ENCODE results near the gene TAS2R38.
A peak's percentile ranks its signal among the peaks of the same experiment; 100 is the strongest.
"Not testable (repeated sequence)": the region's sequence is repeated elsewhere in the genome, so short reads cannot be mapped to it uniquely, and the experiment has no call there.

Gene TAS2R38

GRCh38 chr7:141993354-141993753 is 19.8 kb upstream of the TAS2R38 start:
- no peak for DNase-seq (ENCODE audit: insufficient read length)
- FAIRE-seq = no peak
- TF ChIP-seq POLR2AphosphoS5 (IDR thresholded peaks at IDR 0.05; ENCODE audit: low read depth, low read length) (no peak), POLR2A (IDR thresholded peaks at IDR 0.05; ENCODE audit: low read depth, low read length) (no peak), TAF1 (IDR thresholded peaks at IDR 0.05; ENCODE audit: borderline replicate concordance, low read depth, low read length) (no peak)

- no peak for DNase-seq (ENCODE audit: insufficient read length)
- no peak for TF ChIP-seq TAF1 (IDR thresholded peaks at IDR 0.05; ENCODE audit: borderline replicate concordance, low read depth, low read length)
- TF ChIP-seq POLR2A (IDR thresholded peaks at IDR 0.05; ENCODE audit: low read depth, low read length) = no peak
- TF ChIP-seq POLR2AphosphoS5 (IDR thresholded peaks at IDR 0.05; ENCODE audit: low read depth, low read length) = no peak
- FAIRE-seq = no peak
Observed at GRCh38 chr7:141992688-141993087, 19.1 kb upstream of the TAS2R38 start.

GRCh38 chr7:141992156-141992555 is 18.6 kb upstream of the TAS2R38 start:
- TF ChIP-seq POLR2AphosphoS5 (IDR thresholded peaks at IDR 0.05; ENCODE audit: low read depth, low read length) = no peak
- FAIRE-seq = no peak
- no peak for DNase-seq (ENCODE audit: insufficient read length)

GRCh38 chr7:141991140-141991539 is 17.6 kb upstream of the TAS2R38 start:
- TF ChIP-seq TAF1 (IDR thresholded peaks at IDR 0.05; ENCODE audit: borderline replicate concordance, low read depth, low read length) (no peak), POLR2AphosphoS5 (IDR thresholded peaks at IDR 0.05; ENCODE audit: low read depth, low read length) (no peak), POLR2A (IDR thresholded peaks at IDR 0.05; ENCODE audit: low read depth, low read length) (no peak)
- DNase-seq (ENCODE audit: insufficient read length) (no peak), FAIRE-seq (no peak)

GRCh38 chr7:141990011-141990725 is 16.6 kb upstream of the TAS2R38 start:
- no peak for FAIRE-seq
- TF ChIP-seq POLR2AphosphoS5 (IDR thresholded peaks at IDR 0.05; ENCODE audit: low read depth, low read length) (no peak), TAF1 (IDR thresholded peaks at IDR 0.05; ENCODE audit: borderline replicate concordance, low read depth, low read length) (no peak), POLR2A (IDR thresholded peaks at IDR 0.05; ENCODE audit: low read depth, low read length) (no peak)
- no peak for DNase-seq (ENCODE audit: insufficient read length)

- not testable (repeated sequence) for FAIRE-seq; DNase-seq (ENCODE audit: insufficient read length)
Observed at GRCh38 chr7:141987803-141988202, 14.2 kb upstream of the TAS2R38 start.

GRCh38 chr7:141986923-141987322 is 13.3 kb upstream of the TAS2R38 start:
- TF ChIP-seq POLR2A (IDR thresholded peaks at IDR 0.05; ENCODE audit: low read depth, low read length) (no peak), TAF1 (IDR thresholded peaks at IDR 0.05; ENCODE audit: borderline replicate concordance, low read depth, low read length) (no peak), POLR2AphosphoS5 (IDR thresholded peaks at IDR 0.05; ENCODE audit: low read depth, low read length) (no peak)
- DNase-seq (ENCODE audit: insufficient read length) = no peak
- FAIRE-seq = no peak

- DNase-seq (ENCODE audit: insufficient read length); FAIRE-seq: not testable (repeated sequence)
Observed at GRCh38 chr7:141985926-141986325, 12.4 kb upstream of the TAS2R38 start.

GRCh38 chr7:141979568-141979967 is 6.0 kb upstream of the TAS2R38 start:
- no peak for FAIRE-seq
- no peak for TF ChIP-seq POLR2AphosphoS5 (IDR thresholded peaks at IDR 0.05; ENCODE audit: low read depth, low read length)
- TF ChIP-seq POLR2A (IDR thresholded peaks at IDR 0.05; ENCODE audit: low read depth, low read length) = no peak
- no peak for TF ChIP-seq TAF1 (IDR thresholded peaks at IDR 0.05; ENCODE audit: borderline replicate concordance, low read depth, low read length)

GRCh38 chr7:141978351-141978750 is 4.8 kb upstream of the TAS2R38 start:
- no peak for DNase-seq (ENCODE audit: insufficient read length)
- FAIRE-seq = no peak
- TF ChIP-seq POLR2A (IDR thresholded peaks at IDR 0.05; ENCODE audit: low read depth, low read length) (no peak), TAF1 (IDR thresholded peaks at IDR 0.05; ENCODE audit: borderline replicate concordance, low read depth, low read length) (no peak), POLR2AphosphoS5 (IDR thresholded peaks at IDR 0.05; ENCODE audit: low read depth, low read length) (no peak)

More at GRCh38 chr7:141979568-141979967, 6.0 kb upstream of the TAS2R38 start:
- DNase-seq (ENCODE audit: insufficient read length) = no peak

- TF ChIP-seq TAF1 (IDR thresholded peaks at IDR 0.05; ENCODE audit: borderline replicate concordance, low read depth, low read length) (no peak), POLR2AphosphoS5 (IDR thresholded peaks at IDR 0.05; ENCODE audit: low read depth, low read length) (no peak), POLR2A (IDR thresholded peaks at IDR 0.05; ENCODE audit: low read depth, low read length) (no peak)
- DNase-seq (ENCODE audit: insufficient read length) = no peak
- FAIRE-seq = no peak
Observed at GRCh38 chr7:141976524-141977245, 3.1 kb upstream of the TAS2R38 start.

- peak; percentile 33 for DNase-seq (ENCODE audit: insufficient read length)
- FAIRE-seq = peak; percentile 82
Observed at GRCh38 chr7:141975806-141976523, 2.4 kb upstream of the TAS2R38 start.

More at GRCh38 chr7:141975806-141976523, 2.4 kb upstream of the TAS2R38 start:
- no peak for TF ChIP-seq TAF1 (IDR thresholded peaks at IDR 0.05; ENCODE audit: borderline replicate concordance, low read depth, low read length)
- no peak for TF ChIP-seq POLR2AphosphoS5 (IDR thresholded peaks at IDR 0.05; ENCODE audit: low read depth, low read length)
- no peak for TF ChIP-seq POLR2A (IDR thresholded peaks at IDR 0.05; ENCODE audit: low read depth, low read length)

Data from GM12892 (cell line).